HepG2 (cell line): Measurements from ENCODE around the gene PADI4. TPM values are rescaled to one million over a fixed set of nuclear protein-coding genes. Genes with fewer than 3 reads are reported as not detected.

Experiments
- ARID4A ChIP-seq: sonication (generic); formaldehyde crosslinking; IDR thresholded peaks from 2 replicates; pipeline ENCODE4 v1.5.0; 2020; ENCODE audit warnings: mild to moderate bottlenecking, missing genetic modification reagents, borderline replicate concordance
- ATF3 ChIP-seq: sonication (generic); formaldehyde crosslinking; IDR thresholded peaks from 2 replicates; pipeline ENCODE4 v1.4.0; 2020; ENCODE audit warnings: missing genetic modification reagents
- ATF7-NPFF ChIP-seq: sonication (generic); formaldehyde crosslinking; IDR thresholded peaks from 2 replicates; pipeline ENCODE4 v1.8.1; 2023; ENCODE audit warnings: mild to moderate bottlenecking, low read depth, missing genetic modification reagents, moderate library complexity
- CBX2 ChIP-seq, 2 experiments: fragments of 200-600 bp in 1 of 2; sonication (generic); formaldehyde crosslinking in 1 of 2; IDR thresholded peaks; 2 replicates each; pipeline versions ENCODE4 v1.7.0 to v1.8.1; 2018 to 2022; ENCODE audit warnings: low read depth in 2 of 2, low read length in 1 of 2, mild to moderate bottlenecking in 1 of 2, missing genetic modification reagents in 1 of 2
- HMG20B ChIP-seq: conservative IDR thresholded peaks from 2 replicates; pipeline ENCODE4 v1.6.1; 2016; ENCODE audit warnings: missing genetic modification reagents, missing compliant biosample characterization
- HNF1B ChIP-seq: sonication (generic); formaldehyde crosslinking; IDR thresholded peaks from 2 replicates; pipeline ENCODE4 v1.5.1; 2020; ENCODE audit warnings: mild to moderate bottlenecking, moderate library complexity, missing genetic modification reagents
- PBX3 ChIP-seq: sonication (generic); formaldehyde crosslinking; IDR thresholded peaks from 2 replicates; pipeline ENCODE4 v1.8.1; 2023; ENCODE audit warnings: missing genetic modification reagents, inconsistent platforms, borderline replicate concordance
- PHB2 ChIP-seq: fragments of 450-650 bp; IDR thresholded peaks from 2 replicates; pipeline ENCODE4 v1.6.1; 2018; ENCODE audit not compliant: partially characterized antibody
- PRDM10 ChIP-seq: sonication (generic); formaldehyde crosslinking; IDR thresholded peaks from 2 replicates; pipeline ENCODE4 v1.4.0; 2020; ENCODE audit warnings: low read depth, missing genetic modification reagents
- RFXAP ChIP-seq: sonication (generic); formaldehyde crosslinking; IDR thresholded peaks from 2 replicates; pipeline ENCODE4 v1.4.0; 2020; ENCODE audit warnings: missing genetic modification reagents, borderline replicate concordance
- U2AF1 ChIP-seq: fragments of 200-400 bp; formaldehyde crosslinking; optimal IDR thresholded peaks from 2 replicates; pipeline ENCODE3; 2017; ENCODE audit warnings: mild to moderate bottlenecking, low read depth, low read length
- ZBTB38 ChIP-seq: sonication (generic); formaldehyde crosslinking; IDR thresholded peaks from 2 replicates; pipeline ENCODE4 v1.5.1; 2020; ENCODE audit warnings: mild to moderate bottlenecking, missing genetic modification reagents
- ZNF224 ChIP-seq: sonication (generic); formaldehyde crosslinking; IDR thresholded peaks from 2 replicates; pipeline ENCODE4 v1.5.0; 2020; ENCODE audit warnings: mild to moderate bottlenecking, missing genetic modification reagents
- ZNF232 ChIP-seq: sonication (generic); formaldehyde crosslinking; IDR thresholded peaks from 2 replicates; pipeline ENCODE4 v1.4.0; 2020; ENCODE audit warnings: missing genetic modification reagents, borderline replicate concordance
- ZNF251 ChIP-seq: sonication (generic); formaldehyde crosslinking; IDR thresholded peaks from 2 replicates; pipeline ENCODE4 v1.9.0; 2021; ENCODE audit warnings: mild to moderate bottlenecking, missing genetic modification reagents
- ZNF773 ChIP-seq: sonication (generic); formaldehyde crosslinking; IDR thresholded peaks from 2 replicates; pipeline ENCODE4 v1.4.0; 2020; ENCODE audit warnings: missing genetic modification reagents, borderline replicate concordance
- polyA plus RNA-seq, 8 experiments: library from polyadenylated mRNA; depleted of rRNA in 3 of 8; stranded (reverse) in 7 of 8; unstranded in 1 of 8; fragments of >200 nt; fragmentation: Illumina TruSeq in 4 of 8; extraction: Trizol in 4 of 8; gene quantifications; 2 replicates each; pipeline versions ENCODE4 v1.2.1 to v1.2.3, GENCODE V29; 2011 to 2016; ENCODE audit warnings: low read depth in 4 of 8, missing spikeins in 1 of 8, mixed read lengths in 1 of 8; ENCODE audit not compliant: insufficient read depth in 1 of 8
- total RNA-seq, 5 experiments: library from RNA; depleted of rRNA; stranded (reverse); fragments of >200 nt; fragmentation: Illumina TruSeq; extraction: Trizol; gene quantifications; 2 replicates each; pipeline ENCODE4 v1.2.3, GENCODE V29; 2016; ENCODE audit warnings: low read depth in 1 of 5

The PADI4 gene
- total and polyA plus RNA-seq, 2 of the 13 experiments (the other 11 are each of a cell fraction or from before 2014, with no cell fraction given), result 0.04 TPM

GRCh38 chr1:17405898-17406759 lies 98.1 kb downstream of the PADI4 start (continued):
- no peak for TF ChIP-seq PRDM10 (CRISPR knock-in tag)
- no peak for TF ChIP-seq PHB2
- peak; percentile 69; the same call in 1 of the 2 replicates for TF ChIP-seq RFXAP (CRISPR knock-in tag)
- TF ChIP-seq ATF3 (CRISPR knock-in tag), result no peak
- TF ChIP-seq ARID4A (CRISPR knock-in tag), result no peak
- no peak for TF ChIP-seq ZBTB38
- 0 out of 2 replicates have a peak, but pooled peaks have one; percentile 30 for TF ChIP-seq ATF7-NPFF (CRISPR knock-in tag)
- TF ChIP-seq ZNF251, result no peak
- TF ChIP-seq ZNF224 (CRISPR knock-in tag), result no peak
- no peak for TF ChIP-seq HMG20B (CRISPR knock-in tag)
- no peak for TF ChIP-seq U2AF1
- peak; percentile 77 for TF ChIP-seq HNF1B (CRISPR knock-in tag)
- no peak; the same call in 1 of the 2 replicates for TF ChIP-seq ZNF773 (CRISPR knock-in tag)
- no peak for TF ChIP-seq PBX3 (CRISPR knock-in tag)
- no peak for TF ChIP-seq ZNF232
- no peak for TF ChIP-seq CBX2 (IDR thresholded peaks at IDR 0.05; ENCODE audit: low read depth, low read length)
- no peak for TF ChIP-seq CBX2 (CRISPR knock-in tag; IDR thresholded peaks at IDR 0.05; ENCODE audit: low read depth)
